HepG2 (cell line): ENCODE results near the gene MARK2.

Source experiments
- CEBPB ChIP-seq: IDR thresholded peaks from 2 replicates; pipeline ENCODE4 v1.6.1; 2011; ENCODE audit warnings: low read depth, low read length, improper control_type of control experiment, borderline replicate concordance
- CHD4 ChIP-seq: fragments of 200-600 bp; sonication (generic); IDR thresholded peaks from 2 replicates; pipeline ENCODE4 v1.7.0; 2017; ENCODE audit warnings: mild to moderate bottlenecking, low read length, borderline replicate concordance
- FOXK2 ChIP-seq: fragments of 450-650 bp; IDR thresholded peaks from 2 replicates; pipeline ENCODE4 v1.6.1; 2016
- PHF21A ChIP-seq: sonication (generic); formaldehyde crosslinking; IDR thresholded peaks from 2 replicates; pipeline ENCODE4 v1.5.0; 2020; ENCODE audit warnings: mild to moderate bottlenecking, missing genetic modification reagents
- POLR2A ChIP-seq, 2 experiments: IDR thresholded peaks; 2 replicates each; pipeline ENCODE4 v1.6.1; 2011; ENCODE audit warnings: low read depth in 2 of 2, low read length in 2 of 2, mild to moderate bottlenecking in 1 of 2, moderate library complexity in 1 of 2; ENCODE audit not compliant: insufficient read depth in 1 of 2
- SAFB2 ChIP-seq: sonication (generic); formaldehyde crosslinking; IDR thresholded peaks from 2 replicates; pipeline ENCODE4 v1.5.1; 2020; ENCODE audit warnings: missing genetic modification reagents, low read depth, mild to moderate bottlenecking, borderline replicate concordance
- ZNF274 ChIP-seq: sonication (generic); formaldehyde crosslinking; IDR thresholded peaks from 2 replicates; pipeline ENCODE4 v1.5.1; 2020; ENCODE audit warnings: mild to moderate bottlenecking, missing genetic modification reagents
- ZNF766 ChIP-seq: sonication (generic); formaldehyde crosslinking; IDR thresholded peaks from 2 replicates; pipeline ENCODE4 v1.5.0; 2020; ENCODE audit warnings: missing genetic modification reagents, borderline replicate concordance
- TF ChIP-seq, protein P1 (sequence below): sonication (generic); formaldehyde crosslinking; IDR thresholded peaks from 2 replicates; pipeline ENCODE4 v1.4.0; 2020; ENCODE audit warnings: missing genetic modification reagents
- TF ChIP-seq, protein P2 (sequence below): sonication (generic); formaldehyde crosslinking; IDR thresholded peaks from 2 replicates; pipeline ENCODE4 v1.5.0; 2020; ENCODE audit warnings: mild to moderate bottlenecking, missing genetic modification reagents, moderate library complexity
- TF ChIP-seq, protein P3 (sequence below): IDR thresholded peaks from 2 replicates; pipeline ENCODE4 v1.6.1; 2012; ENCODE audit warnings: inconsistent platforms
- TF ChIP-seq, protein P4 (sequence below): sonication (generic); formaldehyde crosslinking; IDR thresholded peaks from 2 replicates; pipeline ENCODE4 v1.8.1; 2023; ENCODE audit warnings: mild to moderate bottlenecking, missing genetic modification reagents, borderline replicate concordance
- TF ChIP-seq, protein P5 (sequence below): sonication (generic); formaldehyde crosslinking; IDR thresholded peaks from 2 replicates; pipeline ENCODE4 v1.4.0; 2020; ENCODE audit warnings: low read depth, missing genetic modification reagents

DNA sequence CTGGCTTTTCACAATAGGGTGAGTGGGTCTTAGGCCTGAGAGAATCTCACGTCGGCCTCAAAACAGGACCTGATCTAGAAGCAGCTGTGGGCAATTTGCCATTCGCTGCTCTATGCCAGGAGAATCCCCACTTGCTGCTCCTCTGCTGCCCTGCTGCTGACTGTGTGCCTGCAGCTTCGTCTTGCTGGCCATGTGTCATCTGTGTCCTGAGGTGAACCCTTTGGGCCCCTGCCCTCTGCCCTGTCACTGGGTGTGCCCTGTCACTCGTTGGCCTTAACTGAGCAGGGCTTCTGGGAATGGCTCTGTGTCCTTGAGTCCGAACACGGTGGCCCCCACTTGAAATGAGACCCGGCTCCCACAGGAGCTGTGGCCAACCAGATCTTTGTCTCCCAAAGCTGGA is 106.1 kb downstream of the MARK2 start:
- TF ChIP-seq, protein P1, sequence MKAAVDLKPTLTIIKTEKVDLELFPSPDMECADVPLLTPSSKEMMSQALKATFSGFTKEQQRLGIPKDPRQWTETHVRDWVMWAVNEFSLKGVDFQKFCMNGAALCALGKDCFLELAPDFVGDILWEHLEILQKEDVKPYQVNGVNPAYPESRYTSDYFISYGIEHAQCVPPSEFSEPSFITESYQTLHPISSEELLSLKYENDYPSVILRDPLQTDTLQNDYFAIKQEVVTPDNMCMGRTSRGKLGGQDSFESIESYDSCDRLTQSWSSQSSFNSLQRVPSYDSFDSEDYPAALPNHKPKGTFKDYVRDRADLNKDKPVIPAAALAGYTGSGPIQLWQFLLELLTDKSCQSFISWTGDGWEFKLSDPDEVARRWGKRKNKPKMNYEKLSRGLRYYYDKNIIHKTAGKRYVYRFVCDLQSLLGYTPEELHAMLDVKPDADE = no peak
- TF ChIP-seq, protein P2, sequence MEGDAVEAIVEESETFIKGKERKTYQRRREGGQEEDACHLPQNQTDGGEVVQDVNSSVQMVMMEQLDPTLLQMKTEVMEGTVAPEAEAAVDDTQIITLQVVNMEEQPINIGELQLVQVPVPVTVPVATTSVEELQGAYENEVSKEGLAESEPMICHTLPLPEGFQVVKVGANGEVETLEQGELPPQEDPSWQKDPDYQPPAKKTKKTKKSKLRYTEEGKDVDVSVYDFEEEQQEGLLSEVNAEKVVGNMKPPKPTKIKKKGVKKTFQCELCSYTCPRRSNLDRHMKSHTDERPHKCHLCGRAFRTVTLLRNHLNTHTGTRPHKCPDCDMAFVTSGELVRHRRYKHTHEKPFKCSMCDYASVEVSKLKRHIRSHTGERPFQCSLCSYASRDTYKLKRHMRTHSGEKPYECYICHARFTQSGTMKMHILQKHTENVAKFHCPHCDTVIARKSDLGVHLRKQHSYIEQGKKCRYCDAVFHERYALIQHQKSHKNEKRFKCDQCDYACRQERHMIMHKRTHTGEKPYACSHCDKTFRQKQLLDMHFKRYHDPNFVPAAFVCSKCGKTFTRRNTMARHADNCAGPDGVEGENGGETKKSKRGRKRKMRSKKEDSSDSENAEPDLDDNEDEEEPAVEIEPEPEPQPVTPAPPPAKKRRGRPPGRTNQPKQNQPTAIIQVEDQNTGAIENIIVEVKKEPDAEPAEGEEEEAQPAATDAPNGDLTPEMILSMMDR (CRISPR knock-in tag) = no peak
- TF ChIP-seq SAFB2 (CRISPR knock-in tag) (no peak), CEBPB (no peak), CHD4 (no peak), POLR2A (IDR thresholded peaks at IDR 0.05; ENCODE audit: insufficient read depth in 1 of 2, low read depth in 2 of 2, low read length in 2 of 2) (0 out of 4 replicates have a peak, but pooled peaks of 1 of the 2 experiments have one; percentile 29), ZNF766 (no peak), PHF21A (CRISPR knock-in tag) (no peak), FOXK2 (no peak), ZNF274 (CRISPR knock-in tag) (no peak)
- TF ChIP-seq, protein P3, sequence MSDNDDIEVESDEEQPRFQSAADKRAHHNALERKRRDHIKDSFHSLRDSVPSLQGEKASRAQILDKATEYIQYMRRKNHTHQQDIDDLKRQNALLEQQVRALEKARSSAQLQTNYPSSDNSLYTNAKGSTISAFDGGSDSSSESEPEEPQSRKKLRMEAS = peak; percentile 93
- TF ChIP-seq, protein P4, sequence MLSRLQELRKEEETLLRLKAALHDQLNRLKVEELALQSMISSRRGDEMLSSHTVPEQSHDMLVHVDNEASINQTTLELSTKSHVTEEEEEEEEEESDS (CRISPR knock-in tag) = no peak
- TF ChIP-seq, protein P5, sequence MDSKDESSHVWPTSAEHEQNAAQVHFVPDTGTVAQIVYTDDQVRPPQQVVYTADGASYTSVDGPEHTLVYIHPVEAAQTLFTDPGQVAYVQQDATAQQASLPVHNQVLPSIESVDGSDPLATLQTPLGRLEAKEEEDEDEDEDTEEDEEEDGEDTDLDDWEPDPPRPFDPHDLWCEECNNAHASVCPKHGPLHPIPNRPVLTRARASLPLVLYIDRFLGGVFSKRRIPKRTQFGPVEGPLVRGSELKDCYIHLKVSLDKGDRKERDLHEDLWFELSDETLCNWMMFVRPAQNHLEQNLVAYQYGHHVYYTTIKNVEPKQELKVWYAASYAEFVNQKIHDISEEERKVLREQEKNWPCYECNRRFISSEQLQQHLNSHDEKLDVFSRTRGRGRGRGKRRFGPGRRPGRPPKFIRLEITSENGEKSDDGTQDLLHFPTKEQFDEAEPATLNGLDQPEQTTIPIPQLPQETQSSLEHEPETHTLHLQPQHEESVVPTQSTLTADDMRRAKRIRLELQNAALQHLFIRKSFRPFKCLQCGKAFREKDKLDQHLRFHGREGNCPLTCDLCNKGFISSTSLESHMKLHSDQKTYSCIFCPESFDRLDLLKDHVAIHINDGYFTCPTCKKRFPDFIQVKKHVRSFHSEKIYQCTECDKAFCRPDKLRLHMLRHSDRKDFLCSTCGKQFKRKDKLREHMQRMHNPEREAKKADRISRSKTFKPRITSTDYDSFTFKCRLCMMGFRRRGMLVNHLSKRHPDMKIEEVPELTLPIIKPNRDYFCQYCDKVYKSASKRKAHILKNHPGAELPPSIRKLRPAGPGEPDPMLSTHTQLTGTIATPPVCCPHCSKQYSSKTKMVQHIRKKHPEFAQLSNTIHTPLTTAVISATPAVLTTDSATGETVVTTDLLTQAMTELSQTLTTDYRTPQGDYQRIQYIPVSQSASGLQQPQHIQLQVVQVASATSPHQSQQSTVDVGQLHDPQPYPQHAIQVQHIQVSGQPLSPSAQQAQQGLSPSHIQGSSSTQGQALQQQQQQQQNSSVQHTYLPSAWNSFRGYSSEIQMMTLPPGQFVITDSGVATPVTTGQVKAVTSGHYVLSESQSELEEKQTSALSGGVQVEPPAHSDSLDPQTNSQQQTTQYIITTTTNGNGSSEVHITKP (CRISPR knock-in tag) = no peak
